Measurements from ENCODE around the gene FAT1. TPM values are rescaled to one million over a fixed set of nuclear protein-coding genes. Genes with fewer than 3 reads are reported as not detected.

The FAT1 gene
- total RNA-seq, 2 experiments from 2014 or later, result under 0.01 to 0.08 TPM

DNA sequence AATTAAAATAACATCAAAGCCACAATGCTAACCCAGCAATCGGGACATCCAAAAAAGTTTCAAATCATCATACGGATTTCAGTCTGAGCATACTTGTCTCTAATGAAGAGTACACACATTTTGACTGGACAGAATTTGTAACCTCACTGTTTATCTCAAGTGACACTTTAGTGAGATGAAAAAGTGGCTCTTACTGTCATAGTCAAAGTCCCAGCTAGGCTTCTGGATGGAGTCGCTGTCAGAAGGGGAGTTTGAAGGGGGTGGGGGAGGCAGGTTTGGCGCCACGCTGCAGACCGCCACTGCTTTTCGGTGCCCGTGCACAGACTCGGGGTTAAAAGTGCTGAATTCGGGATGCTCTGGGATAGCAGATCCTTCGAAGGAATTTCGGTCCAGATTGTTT is 127.3 kb downstream of the FAT1 start:
- ChIA-PET POLR2A (no interaction called here), CTCF (ENCODE audit: unreplicated experiment) (no interaction called here)
- BruUV-seq (replicated peaks), result no TSS peak
- Histone ChIP-seq H2AFZ (ENCODE audit: low read length) (no peak overlapping the region), H3K79me2 (ENCODE audit: insufficient read depth, low read depth, low read length) (no peaks in the 10 kb centered on the region), H4K20me1 (ENCODE audit: insufficient read depth, low read length) (no peaks in the 10 kb centered on the region), H3K4me1 (ENCODE audit: insufficient read depth, low read length, poor library complexity, severe bottlenecking) (no peaks in the 10 kb centered on the region), H3K9me3 (ENCODE audit: low read length) (no peaks in the 10 kb centered on the region), H3K9me2 (ENCODE audit: insufficient read depth, low read length) (no peaks in the 10 kb centered on the region), H3K36me3 (ENCODE audit: insufficient read depth, low read length) (no peaks in the 10 kb centered on the region), H3K27ac (ENCODE audit: low read depth, low read length, poor library complexity, severe bottlenecking) (no peak overlapping the region), H3K4me3 (ENCODE audit: low read depth, low read length, poor library complexity, severe bottlenecking) (no peak overlapping the region), H3K4me2 (ENCODE audit: low read length) (no peak overlapping the region)
- no peak for TF ChIP-seq EZH2phosphoT487 (IDR thresholded peaks at IDR 0.05; ENCODE audit: borderline replicate concordance, low read depth, low read length)
- TF ChIP-seq, protein P1, sequence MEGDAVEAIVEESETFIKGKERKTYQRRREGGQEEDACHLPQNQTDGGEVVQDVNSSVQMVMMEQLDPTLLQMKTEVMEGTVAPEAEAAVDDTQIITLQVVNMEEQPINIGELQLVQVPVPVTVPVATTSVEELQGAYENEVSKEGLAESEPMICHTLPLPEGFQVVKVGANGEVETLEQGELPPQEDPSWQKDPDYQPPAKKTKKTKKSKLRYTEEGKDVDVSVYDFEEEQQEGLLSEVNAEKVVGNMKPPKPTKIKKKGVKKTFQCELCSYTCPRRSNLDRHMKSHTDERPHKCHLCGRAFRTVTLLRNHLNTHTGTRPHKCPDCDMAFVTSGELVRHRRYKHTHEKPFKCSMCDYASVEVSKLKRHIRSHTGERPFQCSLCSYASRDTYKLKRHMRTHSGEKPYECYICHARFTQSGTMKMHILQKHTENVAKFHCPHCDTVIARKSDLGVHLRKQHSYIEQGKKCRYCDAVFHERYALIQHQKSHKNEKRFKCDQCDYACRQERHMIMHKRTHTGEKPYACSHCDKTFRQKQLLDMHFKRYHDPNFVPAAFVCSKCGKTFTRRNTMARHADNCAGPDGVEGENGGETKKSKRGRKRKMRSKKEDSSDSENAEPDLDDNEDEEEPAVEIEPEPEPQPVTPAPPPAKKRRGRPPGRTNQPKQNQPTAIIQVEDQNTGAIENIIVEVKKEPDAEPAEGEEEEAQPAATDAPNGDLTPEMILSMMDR (conservative IDR thresholded peaks at IDR 0.05; ENCODE audit: low read length), result no peak
- intact Hi-C loops (cut with micrococcal nuclease; ENCODE audit: unreplicated experiment), result no loop called here
- DNase-seq (ENCODE audit: low spot score), result no peak

DNA sequence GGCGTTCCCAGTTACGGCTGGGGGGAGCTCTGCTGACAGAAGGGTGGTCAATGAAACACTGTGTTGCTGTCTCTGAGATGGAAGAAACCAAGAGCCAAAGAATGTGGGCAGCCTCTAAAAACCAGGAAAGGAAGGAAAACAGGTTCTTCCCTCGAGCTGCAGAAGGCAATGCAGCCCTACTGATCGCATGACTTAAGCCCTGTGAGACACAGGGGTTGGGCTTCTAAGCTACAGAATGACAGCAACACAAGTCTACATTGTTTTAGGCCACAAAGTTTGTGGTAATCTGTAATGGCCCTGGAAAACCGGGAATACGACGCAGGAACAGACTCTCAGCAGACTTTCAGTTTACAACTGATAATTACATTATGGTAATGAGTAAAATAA is 130.1 kb downstream of the FAT1 start:
- no peak for DNase-seq (ENCODE audit: low spot score)
- Histone ChIP-seq H3K36me3 (ENCODE audit: insufficient read depth, low read length) (no peaks in the 10 kb centered on the region), H2AFZ (ENCODE audit: low read length) (no peak overlapping the region), H3K79me2 (ENCODE audit: insufficient read depth, low read depth, low read length) (no peaks in the 10 kb centered on the region), H3K27ac (ENCODE audit: low read depth, low read length, poor library complexity, severe bottlenecking) (no peak overlapping the region), H3K4me1 (ENCODE audit: insufficient read depth, low read length, poor library complexity, severe bottlenecking) (no peaks in the 10 kb centered on the region), H3K4me2 (ENCODE audit: low read length) (no peak overlapping the region), H3K4me3 (ENCODE audit: low read depth, low read length, poor library complexity, severe bottlenecking) (no peak overlapping the region), H3K9me2 (ENCODE audit: insufficient read depth, low read length) (no peaks in the 10 kb centered on the region), H4K20me1 (ENCODE audit: insufficient read depth, low read length) (no peaks in the 10 kb centered on the region), H3K9me3 (ENCODE audit: low read length) (no peaks in the 10 kb centered on the region)
- intact Hi-C loops (cut with micrococcal nuclease; ENCODE audit: unreplicated experiment), result no loop called here
- TF ChIP-seq, protein P1 (conservative IDR thresholded peaks at IDR 0.05; ENCODE audit: low read length), result no peak
- TF ChIP-seq EZH2phosphoT487 (IDR thresholded peaks at IDR 0.05; ENCODE audit: borderline replicate concordance, low read depth, low read length), result no peak
- ChIA-PET CTCF (ENCODE audit: unreplicated experiment) (no interaction called here), POLR2A (no interaction called here)
- no TSS peak for BruUV-seq (replicated peaks)

DNA sequence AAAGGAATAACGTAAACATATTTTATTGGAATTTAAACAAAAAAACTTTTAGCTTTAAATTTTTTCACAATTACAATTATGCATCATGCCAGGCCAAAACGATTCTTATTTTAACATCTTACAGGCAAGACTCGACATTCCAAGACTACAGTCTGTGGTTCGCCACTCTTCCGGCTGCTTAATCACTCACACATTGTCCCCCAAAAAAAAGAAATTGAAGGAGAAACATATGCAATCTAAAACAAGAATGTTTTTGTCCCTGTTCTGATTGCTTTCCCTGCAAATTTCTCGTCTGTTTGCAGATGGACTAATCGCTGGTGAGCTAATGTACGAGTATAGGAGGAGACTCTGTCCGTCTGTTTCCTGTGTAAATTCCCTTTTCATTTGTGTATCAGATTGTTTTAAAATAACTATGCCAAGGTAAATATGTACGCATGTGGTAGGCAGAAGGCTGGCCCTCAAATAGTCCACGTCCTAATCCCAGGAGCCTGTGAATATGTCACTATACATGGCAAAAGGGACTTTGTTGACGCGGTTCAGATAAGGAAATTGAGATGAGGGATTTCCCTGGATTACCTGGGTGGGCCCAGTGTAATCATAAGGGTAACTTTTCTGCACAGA is 130.6 kb downstream of the FAT1 start:
- no peak for TF ChIP-seq EZH2phosphoT487 (IDR thresholded peaks at IDR 0.05; ENCODE audit: borderline replicate concordance, low read depth, low read length)
- TF ChIP-seq, protein P1 (conservative IDR thresholded peaks at IDR 0.05; ENCODE audit: low read length), result no peak
- H3K4me3 ChIP-seq (ENCODE audit: low read depth, low read length, poor library complexity, severe bottlenecking), result no peak overlapping the region
- POLR2A ChIA-PET, result interaction anchor here (0.7 to 0.9 kb wide), 3 partner anchors 17 to 1979 kb away, joined by 3 to 4 read pairs (median 4); no protein-coding TSS in a partner anchor
- H3K9me3 ChIP-seq (ENCODE audit: low read length), result no peaks in the 10 kb centered on the region
- no peaks in the 10 kb centered on the region for H3K4me1 ChIP-seq (ENCODE audit: insufficient read depth, low read length, poor library complexity, severe bottlenecking)
- no peaks in the 10 kb centered on the region for H3K36me3 ChIP-seq (ENCODE audit: insufficient read depth, low read length)
- H3K4me2 ChIP-seq (ENCODE audit: low read length), result no peak overlapping the region
- CTCF ChIA-PET (ENCODE audit: unreplicated experiment), result no interaction called here
- DNase-seq (ENCODE audit: low spot score), result no peak
- H3K79me2 ChIP-seq (ENCODE audit: insufficient read depth, low read depth, low read length), result no peaks in the 10 kb centered on the region
- intact Hi-C loops (cut with micrococcal nuclease; ENCODE audit: unreplicated experiment), result no loop called here
- no peak overlapping the region for H2AFZ ChIP-seq (ENCODE audit: low read length)
- H3K27ac ChIP-seq (ENCODE audit: low read depth, low read length, poor library complexity, severe bottlenecking), result no peak overlapping the region
- H4K20me1 ChIP-seq (ENCODE audit: insufficient read depth, low read length), result no peaks in the 10 kb centered on the region
- BruUV-seq (replicated peaks), result no TSS peak
- H3K9me2 ChIP-seq (ENCODE audit: insufficient read depth, low read length), result no peaks in the 10 kb centered on the region

Measured in OCI-LY7 (cell line).